ENCODE results near the gene SFMBT1.

The SFMBT1 gene

GRCh38 chr3:53084310-53085001, 38.6 kb upstream of the SFMBT1 start:
- H3K4me2 ChIP-seq (ENCODE audit: low read length) = no peak overlapping the region
- no peak for TF ChIP-seq CTCF (IDR thresholded peaks at IDR 0.05; ENCODE audit: low read depth, low read length, poor library complexity, severe bottlenecking)
- H3K4me1 ChIP-seq (ENCODE audit: control insufficient read depth, low read length) = no peaks in the 10 kb centered on the region
- no peak overlapping the region for H3K27ac ChIP-seq (ENCODE audit: low read depth, low read length)
- no peaks in the 10 kb centered on the region for H3F3A ChIP-seq (ENCODE audit: control insufficient read depth, insufficient read depth)
- H3K9me2 ChIP-seq (replicated peaks; ENCODE audit: control insufficient read depth, low read length) = no peaks in the 10 kb centered on the region
- no peak overlapping the region for H3K4me3 ChIP-seq (ENCODE audit: low read length)
- H3K36me3 ChIP-seq (ENCODE audit: control insufficient read depth, low read length) = no peaks in the 10 kb centered on the region; the same call in 1 of the 2 replicates
- no peaks in the 10 kb centered on the region for H3K79me2 ChIP-seq (ENCODE audit: control insufficient read depth, low read length)
- H4K20me1 ChIP-seq (ENCODE audit: control insufficient read depth, insufficient read depth, low read depth, low read length) = no peaks in the 10 kb centered on the region
- H3K9me3 ChIP-seq (ENCODE audit: control insufficient read depth, insufficient read depth, low read length) = no peaks in the 10 kb centered on the region
- no peaks in the 10 kb centered on the region for H3K27me3 ChIP-seq (ENCODE audit: control insufficient read depth, low read length)

- Histone ChIP-seq H4K20me1 (ENCODE audit: control insufficient read depth, insufficient read depth, low read depth, low read length) (no peaks in the 10 kb centered on the region), H3K27me3 (ENCODE audit: control insufficient read depth, low read length) (no peaks in the 10 kb centered on the region), H3K9me2 (replicated peaks; ENCODE audit: control insufficient read depth, low read length) (no peaks in the 10 kb centered on the region), H3K4me1 (ENCODE audit: control insufficient read depth, low read length) (no peaks in the 10 kb centered on the region), H3K79me2 (ENCODE audit: control insufficient read depth, low read length) (no peaks in the 10 kb centered on the region), H3F3A (ENCODE audit: control insufficient read depth, insufficient read depth) (no peaks in the 10 kb centered on the region), H3K9me3 (ENCODE audit: control insufficient read depth, insufficient read depth, low read length) (no peaks in the 10 kb centered on the region), H3K4me2 (ENCODE audit: low read length) (no peak overlapping the region), H3K36me3 (ENCODE audit: control insufficient read depth, low read length) (no peaks in the 10 kb centered on the region), H3K27ac (ENCODE audit: low read depth, low read length) (no peak overlapping the region), H3K4me3 (ENCODE audit: low read length) (no peak overlapping the region)
- TF ChIP-seq EZH2phosphoT487 (IDR thresholded peaks at IDR 0.05; ENCODE audit: borderline replicate concordance, low read length) (no peak), CTCF (IDR thresholded peaks at IDR 0.05; ENCODE audit: low read depth, low read length, poor library complexity, severe bottlenecking) (no peak)
Observed at GRCh38 chr3:53083949-53084309, 38.1 kb upstream of the SFMBT1 start.

- TF ChIP-seq CTCF (IDR thresholded peaks at IDR 0.05; ENCODE audit: low read depth, low read length, poor library complexity, severe bottlenecking) (no peak), EZH2phosphoT487 (IDR thresholded peaks at IDR 0.05; ENCODE audit: borderline replicate concordance, low read length) (no peak)
- no peaks in the 10 kb centered on the region for H4K20me1 ChIP-seq (ENCODE audit: control insufficient read depth, insufficient read depth, low read depth, low read length)
- no peaks in the 10 kb centered on the region for H3K4me1 ChIP-seq (ENCODE audit: control insufficient read depth, low read length)
- no peak overlapping the region for H3K4me2 ChIP-seq (ENCODE audit: low read length)
- no peaks in the 10 kb centered on the region for H3K9me2 ChIP-seq (replicated peaks; ENCODE audit: control insufficient read depth, low read length)
- no peak overlapping the region for H3K4me3 ChIP-seq (ENCODE audit: low read length)
- H3K79me2 ChIP-seq (ENCODE audit: control insufficient read depth, low read length) = no peaks in the 10 kb centered on the region
- no peak overlapping the region for H3K27ac ChIP-seq (ENCODE audit: low read depth, low read length)
- no peaks in the 10 kb centered on the region for H3K9me3 ChIP-seq (ENCODE audit: control insufficient read depth, insufficient read depth, low read length)
- no peaks in the 10 kb centered on the region for H3F3A ChIP-seq (ENCODE audit: control insufficient read depth, insufficient read depth)
- no peaks in the 10 kb centered on the region for H3K36me3 ChIP-seq (ENCODE audit: control insufficient read depth, low read length)
- H3K27me3 ChIP-seq (ENCODE audit: control insufficient read depth, low read length) = no peaks in the 10 kb centered on the region
Observed at GRCh38 chr3:53083521-53083920, 37.6 kb upstream of the SFMBT1 start.
